GM18502 (cell line): Measurements from ENCODE around the gene ERC2.
"Not testable (repeated sequence)": the region's sequence is repeated elsewhere in the genome, so short reads cannot be mapped to it uniquely, and the experiment has no call there.

Experiments
- ATAC-seq: cut with Tn5 transposase; IDR thresholded peaks from one replicate; pipeline ENCODE4 v1.9.1; 2021; ENCODE audit warnings: mild to moderate bottlenecking; ENCODE audit not compliant: unreplicated experiment, poor library complexity

ERC2 gene

GRCh38 chr3:56042326-56042951 is 425.8 kb downstream of the ERC2 start:
- no peak for ATAC-seq

- ATAC-seq: no peak
These were observed 442.9 kb downstream of the ERC2 start for GRCh38 chr3:56025326-56025725.

- ATAC-seq: no peak
These were observed 444.7 kb downstream of the ERC2 start for GRCh38 chr3:56023546-56023945.

GRCh38 chr3:56022619-56023018 is 445.6 kb downstream of the ERC2 start:
- ATAC-seq: no peak

GRCh38 chr3:56019490-56020146 is 448.6 kb downstream of the ERC2 start:
- no peak for ATAC-seq

- ATAC-seq: not testable (repeated sequence)
These were observed 452.9 kb downstream of the ERC2 start for GRCh38 chr3:56015374-56015773.

- ATAC-seq: no peak
These were observed 455.5 kb downstream of the ERC2 start for GRCh38 chr3:56012721-56013120.

GRCh38 chr3:56005196-56005805 is 463.0 kb downstream of the ERC2 start:
- ATAC-seq: no peak

GRCh38 chr3:56003129-56003528 is 465.1 kb downstream of the ERC2 start:
- ATAC-seq: no peak

GRCh38 chr3:56001991-56002390 is 466.3 kb downstream of the ERC2 start:
- no peak for ATAC-seq

- ATAC-seq: no peak
These were observed 466.7 kb downstream of the ERC2 start for GRCh38 chr3:56001537-56001936.

GRCh38 chr3:55989366-55989765 is 478.9 kb downstream of the ERC2 start:
- ATAC-seq: no peak

GRCh38 chr3:55988905-55989304 is 479.4 kb downstream of the ERC2 start:
- no peak for ATAC-seq

GRCh38 chr3:55984626-55985025 is 483.6 kb downstream of the ERC2 start:
- no peak for ATAC-seq

GRCh38 chr3:55978953-55979352 is 489.3 kb downstream of the ERC2 start:
- no peak for ATAC-seq

GRCh38 chr3:55974421-55975165 is 493.7 kb downstream of the ERC2 start:
- ATAC-seq: no peak

- ATAC-seq: no peak
These were observed 498.6 kb downstream of the ERC2 start for GRCh38 chr3:55969634-55970033.

- ATAC-seq: no peak
These were observed 499.9 kb downstream of the ERC2 start for GRCh38 chr3:55968331-55968730.

- ATAC-seq: no peak
These were observed 501.7 kb downstream of the ERC2 start for GRCh38 chr3:55966566-55966965.

- ATAC-seq: no peak
These were observed 502.5 kb downstream of the ERC2 start for GRCh38 chr3:55965776-55966175.

GRCh38 chr3:55964491-55964985 is 503.7 kb downstream of the ERC2 start:
- ATAC-seq: no peak
